H9 (cell line): ENCODE measurements around the gene MRGPRF. TPM values are rescaled to one million over a fixed set of nuclear protein-coding genes. Genes with fewer than 3 reads are reported as not detected.

ENCODE experiments used
- DNase-seq: peaks from one replicate; pipeline ENCODE4 v3.0.0-alpha.2; 2017
- H2AFZ ChIP-seq: one replicate; pipeline ENCODE4 v1.6.1; 2013; ENCODE audit warnings: mild to moderate bottlenecking, low read length, control low read depth, moderate library complexity
- H2AK5ac ChIP-seq: 2 replicates; pipeline ENCODE4 v1.6.1; 2013; ENCODE audit warnings: low read length, control low read depth, mixed read lengths; ENCODE audit not compliant: insufficient read length
- H2BK120ac ChIP-seq: one replicate; pipeline ENCODE4 v1.6.1; 2013; ENCODE audit warnings: low read depth, mild to moderate bottlenecking, low read length, control low read depth, inconsistent platforms; ENCODE audit not compliant: poor library complexity, severe bottlenecking
- H2BK12ac ChIP-seq: 2 replicates; pipeline ENCODE4 v1.6.1; 2013; ENCODE audit warnings: low read length, control low read depth, mixed read lengths, low read depth; ENCODE audit not compliant: insufficient read length
- H2BK15ac ChIP-seq: 2 replicates; pipeline ENCODE4 v1.6.1; 2013; ENCODE audit warnings: low read depth, low read length, control low read depth
- H2BK20ac ChIP-seq: one replicate; pipeline ENCODE4 v1.6.1; 2013; ENCODE audit warnings: low read depth, mild to moderate bottlenecking, low read length, control low read depth, inconsistent platforms; ENCODE audit not compliant: poor library complexity, severe bottlenecking
- H2BK5ac ChIP-seq: 2 replicates; pipeline ENCODE4 v1.6.1; 2013; ENCODE audit warnings: low read length, control low read depth, mixed read lengths; ENCODE audit not compliant: insufficient read length
- H3K14ac ChIP-seq: 2 replicates; pipeline ENCODE4 v1.6.1; 2013; ENCODE audit warnings: low read length, control low read depth; ENCODE audit not compliant: insufficient read depth
- H3K18ac ChIP-seq: 2 replicates; pipeline ENCODE4 v1.6.1; 2013; ENCODE audit warnings: low read depth, mild to moderate bottlenecking, mixed read lengths, low read length, control low read depth; ENCODE audit not compliant: insufficient read length
- H3K23ac ChIP-seq: 2 replicates; pipeline ENCODE4 v1.6.1; 2013; ENCODE audit warnings: low read length, control low read depth, mixed read lengths, low read depth; ENCODE audit not compliant: insufficient read length
- H3K23me2 ChIP-seq: 2 replicates; pipeline ENCODE4 v1.6.1; 2013; ENCODE audit warnings: low read depth, mild to moderate bottlenecking, mixed read lengths, low read length, control low read depth; ENCODE audit not compliant: insufficient read length, poor library complexity, severe bottlenecking
- H3K27ac ChIP-seq: 2 replicates; pipeline ENCODE4 v1.5.1; 2013; ENCODE audit warnings: low read length, control low read depth, mixed read lengths, low read depth; ENCODE audit not compliant: insufficient read length
- H3K27me3 ChIP-seq: 2 replicates; pipeline ENCODE4 v1.6.1; 2013; ENCODE audit warnings: low read length, control low read depth, inconsistent platforms; ENCODE audit not compliant: insufficient read depth
- H3K4ac ChIP-seq: 2 replicates; pipeline ENCODE4 v1.6.1; 2013; ENCODE audit warnings: low read depth, mild to moderate bottlenecking, control low read depth, inconsistent platforms, low read length, moderate library complexity
- H3K4me1 ChIP-seq: 2 replicates; pipeline ENCODE4 v1.6.1; 2013; ENCODE audit warnings: low read length, control low read depth, inconsistent platforms; ENCODE audit not compliant: insufficient read depth
- H3K4me2 ChIP-seq: 2 replicates; pipeline ENCODE4 v1.6.1; 2013; ENCODE audit warnings: low read length, control low read depth, mixed read lengths; ENCODE audit not compliant: insufficient read length, insufficient read depth
- H3K56ac ChIP-seq: 2 replicates; pipeline ENCODE4 v1.6.1; 2013; ENCODE audit warnings: low read depth, mild to moderate bottlenecking, mixed read lengths, low read length, control low read depth; ENCODE audit not compliant: insufficient read length
- H3K79me1 ChIP-seq: 2 replicates; pipeline ENCODE4 v1.6.1; 2013; ENCODE audit warnings: low read depth, mild to moderate bottlenecking, moderate library complexity, low read length, control low read depth, inconsistent platforms; ENCODE audit not compliant: insufficient read depth, poor library complexity, severe bottlenecking
- H3K79me2 ChIP-seq: 2 replicates; pipeline ENCODE4 v1.6.1; 2013; ENCODE audit warnings: low read length, control low read depth, inconsistent platforms; ENCODE audit not compliant: insufficient read depth
- H3K9ac ChIP-seq: 2 replicates; pipeline ENCODE4 v1.6.1; 2013; ENCODE audit warnings: low read length, control low read depth, mixed read lengths; ENCODE audit not compliant: insufficient read length; ENCODE audit errors: extremely low read depth
- H3K9me3 ChIP-seq: one replicate; pipeline ENCODE4 v1.6.1; 2013; ENCODE audit warnings: low read depth, low read length, inconsistent platforms; ENCODE audit not compliant: control insufficient read depth
- H3T11ph ChIP-seq: one replicate; pipeline ENCODE4 v1.6.1; 2013; ENCODE audit warnings: mild to moderate bottlenecking, low read length, control low read depth, inconsistent platforms
- H4K20me1 ChIP-seq: one replicate; pipeline ENCODE4 v1.6.1; 2013; ENCODE audit not compliant: control insufficient read depth, insufficient read length, insufficient read depth
- H4K5ac ChIP-seq: 2 replicates; pipeline ENCODE4 v1.6.1; 2013; ENCODE audit warnings: low read depth, mild to moderate bottlenecking, mixed read lengths, low read length, control low read depth; ENCODE audit not compliant: insufficient read length
- H4K8ac ChIP-seq: replicated peaks from 2 replicates; pipeline ENCODE4 v1.6.1; 2013; ENCODE audit warnings: low read length, control low read depth, mixed read lengths, low read depth; ENCODE audit not compliant: insufficient read length
- H4K91ac ChIP-seq: 2 replicates; pipeline ENCODE4 v1.6.1; 2013; ENCODE audit warnings: low read depth, mild to moderate bottlenecking, moderate library complexity, mixed read lengths, low read length, control low read depth; ENCODE audit not compliant: insufficient read length
- H3K27ac Mint-ChIP-seq, 3 experiments: 2 replicates in 2 of 3; 3 replicates in 1 of 3; pipeline ENCODE4 v1.8.0; 2020 to 2021; ENCODE audit warnings: mixed read lengths in 3 of 3, mild to moderate bottlenecking in 1 of 3, moderate library complexity in 1 of 3
- H3K27me3 Mint-ChIP-seq: 2 replicates; pipeline ENCODE4 v1.8.0; 2021; ENCODE audit warnings: low read depth, mild to moderate bottlenecking, moderate library complexity, mixed read lengths
- H3K36me3 Mint-ChIP-seq, 3 experiments: 2 replicates in 2 of 3; 3 replicates in 1 of 3; pipeline ENCODE4 v1.8.0; 2020 to 2021; ENCODE audit warnings: low read depth in 3 of 3, mixed read lengths in 3 of 3; ENCODE audit not compliant: insufficient read depth in 1 of 3
- H3K4me1 Mint-ChIP-seq, 2 experiments: 2 replicates each; pipeline ENCODE4 v1.8.0; 2020; ENCODE audit warnings: mixed read lengths in 2 of 2
- H3K4me3 Mint-ChIP-seq, 2 experiments: 2 replicates in 1 of 2; 3 replicates in 1 of 2; pipeline ENCODE4 v1.8.0; 2020 to 2021; ENCODE audit warnings: mild to moderate bottlenecking in 2 of 2, mixed read lengths in 2 of 2, moderate library complexity in 1 of 2
- H3K9me3 Mint-ChIP-seq, 2 experiments: 2 replicates in 1 of 2; 3 replicates in 1 of 2; pipeline ENCODE4 v1.8.0; 2020; ENCODE audit warnings: mild to moderate bottlenecking in 2 of 2, mixed read lengths in 2 of 2, moderate library complexity in 1 of 2
- CTCF ChIP-seq: fragments of 200-600 bp; sonication (generic); conservative IDR thresholded peaks from 3 replicates; pipeline ENCODE4 v1.8.0; 2021; ENCODE audit warnings: antibody characterized with exemption, mild to moderate bottlenecking
- WGBS: extraction: QIAGEN DNeasy Blood & Tissue Kit; methylation state at CpG from one replicate; pipeline ENCODE4 v1.1.7; 2013; ENCODE audit warnings: missing lambda C conversion rate, low lambda C conversion rate, mixed read lengths; ENCODE audit not compliant: insufficient read length; ENCODE audit errors: extremely low coverage; 5-methylcytosine and 5-hydroxymethylcytosine counted together
- total RNA-seq: library from RNA; stranded (reverse); gene quantifications from 2 replicates; pipeline ENCODE4 v1.2.1, GENCODE V29; 2021

Gene MRGPRF
- total RNA-seq, 1 experiment from 2014 or later, result 4.0 TPM

GRCh38 chr11:69014898-69015549, 2.0 kb upstream of the MRGPRF start:
- no peak for TF ChIP-seq CTCF
- H3K79me2 ChIP-seq, result no peaks in the 10 kb centered on the region
- H3K4me2 ChIP-seq, result no peak overlapping the region
- Mint-ChIP-seq H3K36me3 (no peaks in the 10 kb centered on the region), H3K27me3 (peaks cover 14% of the 10 kb centered on the region), H3K4me3 (no peak overlapping the region), H3K4me1 (peaks cover 25 to 28% of the 10 kb centered on the region in 2 experiments), H3K9me3 (peaks cover 0 to 3% of the 10 kb centered on the region in 2 experiments; a peak in 1 of 5 replicates), H3K27ac (peak overlapping the region in 1 of 3 experiments; percentile 55; a peak in 1 of 7 replicates)
- no peak overlapping the region for H2BK15ac ChIP-seq
- H4K20me1 ChIP-seq, result no peaks in the 10 kb centered on the region
- H2AK5ac ChIP-seq, result no peak overlapping the region
- no peak overlapping the region for H3K9ac ChIP-seq
- no peak overlapping the region for H2AFZ ChIP-seq
- no peak overlapping the region for H3K18ac ChIP-seq
- H2BK120ac ChIP-seq, result no peak overlapping the region
- peaks cover 22% of the 10 kb centered on the region for H3K23me2 ChIP-seq
- H4K8ac ChIP-seq, result no peak overlapping the region
- peaks cover 2% of the 10 kb centered on the region; the same call in 1 of the 2 replicates for H3K4me1 ChIP-seq
- peak overlapping the region; percentile 22; the same call in 1 of the 2 replicates for H3K14ac ChIP-seq
- H4K91ac ChIP-seq, result no peak overlapping the region
- no peaks in the 10 kb centered on the region for H3K27me3 ChIP-seq
- H3T11ph ChIP-seq, result no peak overlapping the region
- H3K4ac ChIP-seq, result no peak overlapping the region
- no peak overlapping the region for H3K27ac ChIP-seq
- no peak overlapping the region for H2BK12ac ChIP-seq
- no peak for DNase-seq
- H3K56ac ChIP-seq, result no peak overlapping the region
- no CpG with 5 or more reads among the region's 9 CpGs for WGBS
- H3K79me1 ChIP-seq, result no peaks in the 10 kb centered on the region
- no peak overlapping the region for H3K23ac ChIP-seq
- no peak overlapping the region for H2BK20ac ChIP-seq
- H4K5ac ChIP-seq, result no peak overlapping the region
- H2BK5ac ChIP-seq, result no peak overlapping the region
- H3K9me3 ChIP-seq, result no peaks in the 10 kb centered on the region
